Measurements from ENCODE around the gene ACSBG1. TPM values are rescaled to one million over a fixed set of nuclear protein-coding genes. Genes with fewer than 3 reads are reported as not detected.
"Not testable (repeated sequence)": the region's sequence is repeated elsewhere in the genome, so short reads cannot be mapped to it uniquely, and the experiment has no call there.

ACSBG1 gene
- polyA plus RNA-seq, 1 experiment: not detected

GRCh38 chr15:78255421-78256043, 21.2 kb upstream of the ACSBG1 start:
- no peak overlapping the region for H3K4me3 ChIP-seq (ENCODE audit: low read depth, low read length)
- H3K9me3 ChIP-seq (ENCODE audit: control insufficient read depth, insufficient read depth, low read length): no peaks in the 10 kb centered on the region
- no peak for DNase-seq (ENCODE audit: low read depth, low spot score)
- H3K27me3 ChIP-seq (ENCODE audit: control insufficient read depth, insufficient read depth, low read length): peaks cover 10% of the 10 kb centered on the region
- ChIA-PET POLR2A (no interaction called here), CTCF (interaction anchor here (1.0 kb wide), 1 partner anchor 14 kb away, joined by 3 read pairs; no protein-coding TSS in a partner anchor)
- TF ChIP-seq, protein P1, sequence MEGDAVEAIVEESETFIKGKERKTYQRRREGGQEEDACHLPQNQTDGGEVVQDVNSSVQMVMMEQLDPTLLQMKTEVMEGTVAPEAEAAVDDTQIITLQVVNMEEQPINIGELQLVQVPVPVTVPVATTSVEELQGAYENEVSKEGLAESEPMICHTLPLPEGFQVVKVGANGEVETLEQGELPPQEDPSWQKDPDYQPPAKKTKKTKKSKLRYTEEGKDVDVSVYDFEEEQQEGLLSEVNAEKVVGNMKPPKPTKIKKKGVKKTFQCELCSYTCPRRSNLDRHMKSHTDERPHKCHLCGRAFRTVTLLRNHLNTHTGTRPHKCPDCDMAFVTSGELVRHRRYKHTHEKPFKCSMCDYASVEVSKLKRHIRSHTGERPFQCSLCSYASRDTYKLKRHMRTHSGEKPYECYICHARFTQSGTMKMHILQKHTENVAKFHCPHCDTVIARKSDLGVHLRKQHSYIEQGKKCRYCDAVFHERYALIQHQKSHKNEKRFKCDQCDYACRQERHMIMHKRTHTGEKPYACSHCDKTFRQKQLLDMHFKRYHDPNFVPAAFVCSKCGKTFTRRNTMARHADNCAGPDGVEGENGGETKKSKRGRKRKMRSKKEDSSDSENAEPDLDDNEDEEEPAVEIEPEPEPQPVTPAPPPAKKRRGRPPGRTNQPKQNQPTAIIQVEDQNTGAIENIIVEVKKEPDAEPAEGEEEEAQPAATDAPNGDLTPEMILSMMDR (IDR thresholded peaks at IDR 0.05; ENCODE audit: low read depth, low read length): no peak
- no peak overlapping the region for H3K27ac ChIP-seq (ENCODE audit: low read depth, low read length)

DNA sequence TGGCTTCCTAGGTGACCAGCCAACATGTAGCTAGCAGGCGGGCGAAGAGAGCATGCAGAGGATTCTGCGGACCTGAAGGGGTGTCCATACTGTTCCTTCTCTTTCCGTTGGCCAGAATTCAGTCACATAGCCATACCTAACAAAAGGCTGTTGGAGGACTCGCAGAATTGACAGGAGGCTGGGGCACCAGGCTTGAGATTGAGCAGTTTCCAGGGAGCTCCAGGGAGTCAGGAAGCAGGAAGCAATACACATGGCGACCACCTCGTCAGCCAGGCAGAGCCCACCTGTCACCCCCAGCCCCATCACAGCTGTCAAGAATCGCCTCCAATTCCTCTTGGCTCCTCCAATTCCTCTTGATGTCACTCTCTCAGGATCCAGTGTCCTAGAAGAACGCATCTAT, 16.8 kb upstream of the ACSBG1 start:
- H3K9me3 ChIP-seq (ENCODE audit: control insufficient read depth, insufficient read depth, low read length): no peaks in the 10 kb centered on the region
- no peak overlapping the region for H3K4me3 ChIP-seq (ENCODE audit: low read depth, low read length)
- no peak for DNase-seq (ENCODE audit: low read depth, low spot score)
- ChIA-PET POLR2A (no interaction called here), CTCF (interaction anchor here (3.4 kb wide), 1 partner anchor 11 kb away, joined by 9 read pairs; no protein-coding TSS in a partner anchor)
- TF ChIP-seq, protein P1 (IDR thresholded peaks at IDR 0.05; ENCODE audit: low read depth, low read length): no peak
- H3K27me3 ChIP-seq (ENCODE audit: control insufficient read depth, insufficient read depth, low read length): peaks cover 14% of the 10 kb centered on the region
- no peak overlapping the region for H3K27ac ChIP-seq (ENCODE audit: low read depth, low read length)

DNA sequence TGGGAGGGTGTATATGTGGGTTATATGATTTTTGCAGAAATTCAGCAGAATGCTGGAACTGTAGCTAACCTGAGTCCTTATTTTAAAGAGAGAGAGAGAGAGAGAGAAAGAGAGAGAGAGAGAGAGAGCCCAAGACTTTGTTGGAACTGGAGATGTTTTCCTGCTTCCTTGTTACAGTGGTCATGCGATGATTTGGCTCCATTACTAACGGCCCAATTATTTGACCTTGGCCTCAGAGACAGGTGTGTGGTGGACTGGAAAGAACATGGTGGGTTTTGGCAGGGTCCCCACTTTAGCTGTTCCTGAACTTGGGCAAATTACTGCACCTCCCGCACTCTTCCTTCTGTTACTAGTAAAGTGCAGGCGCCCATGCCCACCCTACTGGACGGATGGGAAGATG, 14.8 kb upstream of the ACSBG1 start:
- CTCF ChIA-PET: interaction anchor here (3.4 kb wide), 1 partner anchor 9 kb away, joined by 9 read pairs; no protein-coding TSS in a partner anchor
- no peak for DNase-seq (ENCODE audit: low read depth, low spot score)
- Histone ChIP-seq H3K9me3 (ENCODE audit: control insufficient read depth, insufficient read depth, low read length) (no peaks in the 10 kb centered on the region), H3K27ac (ENCODE audit: low read depth, low read length) (no peak overlapping the region), H3K27me3 (ENCODE audit: control insufficient read depth, insufficient read depth, low read length) (peaks cover 12% of the 10 kb centered on the region), H3K4me3 (ENCODE audit: low read depth, low read length) (no peak overlapping the region)
- TF ChIP-seq, protein P1 (IDR thresholded peaks at IDR 0.05; ENCODE audit: low read depth, low read length): no peak
- POLR2A ChIA-PET: no interaction called here

DNA sequence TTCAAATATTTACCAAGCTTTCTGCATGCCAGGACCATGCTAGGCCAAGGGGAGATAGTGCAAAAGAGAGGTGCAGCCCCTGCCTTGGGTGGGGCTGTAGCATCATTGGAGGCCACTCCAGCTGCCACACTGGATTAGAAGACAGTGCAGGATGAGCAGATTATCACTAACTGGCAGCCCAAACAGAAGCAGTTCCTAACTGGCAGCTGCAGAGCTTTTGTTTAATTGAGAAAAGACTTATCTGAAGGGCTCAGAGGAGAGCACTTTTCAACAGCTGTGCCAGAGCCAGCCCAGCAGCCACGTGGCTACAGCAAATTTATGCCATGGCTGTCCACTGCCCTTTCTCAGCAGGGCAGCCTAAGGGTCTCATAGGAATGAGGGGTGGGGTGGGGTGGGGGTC, 13.5 kb upstream of the ACSBG1 start:
- CTCF ChIA-PET: no interaction called here
- TF ChIP-seq, protein P1 (IDR thresholded peaks at IDR 0.05; ENCODE audit: low read depth, low read length): no peak
- no peak for DNase-seq (ENCODE audit: low read depth, low spot score)
- Histone ChIP-seq H3K27me3 (ENCODE audit: control insufficient read depth, insufficient read depth, low read length) (peaks cover 12% of the 10 kb centered on the region), H3K9me3 (ENCODE audit: control insufficient read depth, insufficient read depth, low read length) (no peaks in the 10 kb centered on the region), H3K27ac (ENCODE audit: low read depth, low read length) (no peak overlapping the region), H3K4me3 (ENCODE audit: low read depth, low read length) (no peak overlapping the region)
- POLR2A ChIA-PET: no interaction called here

DNA sequence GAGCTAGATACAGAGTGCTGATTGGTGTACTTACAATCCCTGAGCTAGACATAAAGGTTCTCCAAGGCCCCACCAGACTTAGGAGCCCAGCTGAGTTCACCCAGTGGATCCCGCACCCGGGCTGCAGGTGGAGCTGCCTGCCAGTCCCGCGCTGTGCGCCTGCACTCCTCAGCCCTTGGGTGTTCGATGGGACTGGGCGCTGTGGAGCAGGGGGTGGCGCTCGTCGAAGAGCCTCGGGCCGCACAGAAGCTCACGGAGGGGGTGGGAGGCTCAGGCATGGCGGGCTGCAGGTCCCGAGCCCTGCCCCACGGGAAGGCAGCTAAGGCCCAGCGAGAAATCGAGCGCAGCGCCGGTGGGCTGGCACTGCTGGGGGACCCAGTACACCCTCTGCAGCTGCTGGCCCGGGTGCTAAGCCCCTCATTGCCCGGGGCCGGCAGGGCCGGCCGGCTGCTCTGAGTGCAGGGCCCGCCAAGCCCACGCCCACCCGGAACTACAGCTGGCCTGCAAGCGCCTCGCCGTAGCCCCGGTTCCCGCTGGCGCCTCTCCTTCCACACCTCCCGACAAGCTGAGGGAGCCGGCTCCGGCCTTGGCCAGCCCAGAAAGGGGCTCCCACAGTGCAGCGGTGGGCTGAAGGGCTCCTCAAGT, 11.7 kb upstream of the ACSBG1 start:
- H3K27me3 ChIP-seq (ENCODE audit: control insufficient read depth, insufficient read depth, low read length): peaks cover 12% of the 10 kb centered on the region
- H3K9me3 ChIP-seq (ENCODE audit: control insufficient read depth, insufficient read depth, low read length); DNase-seq (ENCODE audit: low read depth, low spot score); POLR2A ChIA-PET; H3K27ac ChIP-seq (ENCODE audit: low read depth, low read length); H3K4me3 ChIP-seq (ENCODE audit: low read depth, low read length): not testable (repeated sequence)
- CTCF ChIA-PET: interaction anchor here (0.9 to 7.5 kb wide), 2 partner anchors 69 to 135 kb away, joined by 5 to 157 read pairs; no protein-coding TSS in a partner anchor

DNA sequence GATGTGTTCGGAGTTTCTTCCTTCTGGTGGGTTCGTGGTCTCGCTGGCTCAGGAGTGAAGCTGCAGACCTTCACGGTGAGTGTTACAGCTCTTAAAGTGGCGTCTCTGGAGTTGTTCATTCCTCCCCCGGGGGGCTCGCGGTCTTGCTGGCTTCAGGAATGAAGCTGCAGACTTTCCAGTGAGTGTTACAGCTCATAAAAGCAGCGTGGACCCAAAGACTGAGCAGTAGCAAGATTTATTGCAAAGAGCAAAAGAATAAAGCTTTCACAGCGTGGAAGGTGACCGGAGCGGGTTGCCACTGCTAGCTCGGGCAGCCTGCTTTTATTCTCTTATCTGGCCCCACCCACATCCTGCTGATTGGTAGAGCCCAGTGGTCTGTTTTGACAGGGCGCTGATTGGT, 11.0 kb upstream of the ACSBG1 start:
- CTCF ChIA-PET: interaction anchor here (0.9 to 7.5 kb wide), 2 partner anchors 68 to 134 kb away, joined by 5 to 157 read pairs; no protein-coding TSS in a partner anchor
- POLR2A ChIA-PET; H3K4me3 ChIP-seq (ENCODE audit: low read depth, low read length); H3K27ac ChIP-seq (ENCODE audit: low read depth, low read length); DNase-seq (ENCODE audit: low read depth, low spot score); H3K9me3 ChIP-seq (ENCODE audit: control insufficient read depth, insufficient read depth, low read length): not testable (repeated sequence)
- peaks cover 12% of the 10 kb centered on the region for H3K27me3 ChIP-seq (ENCODE audit: control insufficient read depth, insufficient read depth, low read length)
